Naive thymus-derived CD4-positive, alpha-beta T cell (primary cell): ENCODE data around the gene ABR. TPM values are rescaled to one million over a fixed set of nuclear protein-coding genes. Genes with fewer than 3 reads are reported as not detected.
"Not testable (repeated sequence)": the region's sequence is repeated elsewhere in the genome, so short reads cannot be mapped to it uniquely, and the experiment has no call there.

Source experiments
- ATAC-seq: fragments of 150-1000 bp; cut with Tn5 transposase; 2 replicates; pipeline ENCODE4 v1.10.0; 2021; ENCODE audit warnings: mild to moderate bottlenecking, moderate library complexity
- CTCF ChIA-PET: fragments of 350-600 bp; sonication (Branson Sonifier 250); formaldehyde crosslinking; loops from one replicate; lab custom pipeline; 2021; ENCODE audit warnings: antibody characterized with exemption; lab: Charles Lee
- POLR2A ChIA-PET: fragments of 350-600 bp; sonication (Branson Sonifier 250); formaldehyde crosslinking; loops from one replicate; lab custom pipeline; 2021; ENCODE audit warnings: antibody characterized with exemption, inconsistent platforms; lab: Charles Lee
- DNase-seq, 9 donors: peaks; one replicate each; pipeline versions ENCODE4 v3.0.0 to v3.0.0-alpha.2; 2020 to 2022; ENCODE audit warnings: mixed read lengths in 1 of 9
- H3K27ac ChIP-seq: one replicate; pipeline ENCODE4 v1.7.0; 2013; ENCODE audit warnings: mild to moderate bottlenecking, low read depth, low read length, moderate library complexity
- H3K27me3 ChIP-seq, 2 donors: one replicate each; pipeline ENCODE4 v1.7.0; 2013; ENCODE audit warnings: low read length in 2 of 2, mild to moderate bottlenecking in 2 of 2, moderate library complexity in 2 of 2; ENCODE audit not compliant: control insufficient read depth in 2 of 2, insufficient read depth in 2 of 2
- H3K36me3 ChIP-seq, 3 experiments: 1 replicate in 2 of 3; 2 replicates in 1 of 3; pipeline ENCODE4 v1.7.0; 2013; ENCODE audit warnings: low read length in 3 of 3, mild to moderate bottlenecking in 3 of 3, moderate library complexity in 1 of 3; ENCODE audit not compliant: insufficient read depth in 3 of 3, control insufficient read depth in 2 of 3
- H3K4me1 ChIP-seq, 2 donors: one replicate each; pipeline ENCODE4 v1.7.0; 2013; ENCODE audit warnings: low read length in 2 of 2, mild to moderate bottlenecking in 2 of 2, moderate library complexity in 1 of 2; ENCODE audit not compliant: control insufficient read depth in 2 of 2, insufficient read depth in 2 of 2
- H3K4me3 ChIP-seq: 2 replicates; pipeline ENCODE4 v1.7.0; 2013; ENCODE audit warnings: mild to moderate bottlenecking, low read length
- H3K9me3 ChIP-seq, 3 experiments: 1 replicate in 2 of 3; 2 replicates in 1 of 3; pipeline ENCODE4 v1.7.0; 2013; ENCODE audit warnings: low read length in 3 of 3; ENCODE audit not compliant: control insufficient read depth in 2 of 3
- H3K27ac Mint-ChIP-seq, 9 donors: one replicate each; pipeline ENCODE4 v1.8.0; 2020 to 2022; ENCODE audit warnings: mixed read lengths in 9 of 9, mild to moderate bottlenecking in 8 of 9, moderate library complexity in 5 of 9, inconsistent platforms in 2 of 9
- H3K27me3 Mint-ChIP-seq, 5 donors: one replicate each; pipeline ENCODE4 v1.8.0; 2021 to 2022; ENCODE audit warnings: mixed read lengths in 5 of 5, mild to moderate bottlenecking in 1 of 5
- H3K36me3 Mint-ChIP-seq, 5 donors: one replicate each; pipeline ENCODE4 v1.8.0; 2020 to 2022; ENCODE audit warnings: mixed read lengths in 5 of 5, mild to moderate bottlenecking in 3 of 5, inconsistent platforms in 1 of 5
- H3K4me1 Mint-ChIP-seq, 7 donors: one replicate each; pipeline ENCODE4 v1.8.0; 2020 to 2022; ENCODE audit warnings: mixed read lengths in 7 of 7, mild to moderate bottlenecking in 3 of 7, inconsistent platforms in 1 of 7
- H3K4me3 Mint-ChIP-seq, 10 donors: one replicate each; pipeline ENCODE4 v1.8.0; 2020 to 2022; ENCODE audit warnings: mild to moderate bottlenecking in 10 of 10, mixed read lengths in 10 of 10, moderate library complexity in 6 of 10, inconsistent platforms in 2 of 10
- H3K9me3 Mint-ChIP-seq, 11 donors: one replicate each; pipeline ENCODE4 v1.8.0; 2020 to 2022; ENCODE audit warnings: mixed read lengths in 11 of 11, mild to moderate bottlenecking in 4 of 11, inconsistent platforms in 1 of 11, moderate library complexity in 1 of 11
- intact Hi-C, 2 donors: fragments of 100-400 bp; cut with micrococcal nuclease; formaldehyde crosslinking; loops; one replicate each; pipeline ENCODE4 v1.15.1; 2023
- polyA plus RNA-seq, 2 donors: library from polyadenylated mRNA; unstranded; fragments of 300-500 nt; fragmentation: Illumina TruSeq; gene quantifications; one replicate each; pipeline ENCODE4 v1.2.3, GENCODE V29; 2021
- total RNA-seq, 6 experiments: library from RNA in 5 of 6; stranded (reverse) in 5 of 6; gene quantifications; 1 replicate in 5 of 6; 2 replicates in 1 of 6; pipeline ENCODE4 v1.2.3 and lab custom pipeline; 2021 to 2026

The ABR gene
- total and polyA plus RNA-seq, 7 experiments from 2014 or later, result 13.1 to 152 (median 139) TPM

DNA sequence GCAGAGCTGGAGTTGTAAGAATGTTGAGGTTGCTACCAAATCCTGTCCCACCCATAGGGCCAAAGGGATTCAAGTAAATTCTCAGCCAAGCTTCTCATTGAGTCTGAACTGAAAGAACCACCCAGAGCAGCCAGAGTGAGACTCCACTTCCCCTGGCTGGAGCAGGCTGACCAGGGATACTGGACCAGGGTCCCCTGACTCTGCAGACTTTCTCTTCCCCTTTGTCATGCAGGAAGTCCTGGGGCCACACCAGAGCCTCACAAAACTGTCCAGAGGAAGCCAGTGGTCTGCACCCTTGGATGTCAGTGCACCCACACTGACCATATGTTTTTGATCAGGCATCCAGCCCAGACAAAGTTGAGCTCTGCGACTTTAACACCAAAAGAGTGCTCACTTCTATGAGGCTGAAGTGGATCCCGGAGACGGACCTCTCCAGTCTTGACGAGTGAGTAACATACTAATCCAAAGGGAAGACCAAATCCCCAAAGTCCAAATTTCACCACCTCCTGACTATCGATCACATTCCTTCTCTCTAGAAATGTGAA, 204.3 kb downstream of the ABR start:
- H3K27me3 Mint-ChIP-seq, result peaks cover 40 to 53% (median 45%) of the 10 kb centered on the region in 5 donors
- H3K4me3 ChIP-seq, result no peak overlapping the region
- peaks cover 6 to 11% of the 10 kb centered on the region in 2 donors for H3K27me3 ChIP-seq
- intact Hi-C loops, result loop anchor here in 1 of 2 donors (5.0 kb wide), 1 partner anchor 243 kb away; the partner anchor contains the start of gene TLCD3A
- ChIA-PET CTCF (no interaction called here), POLR2A (no interaction called here)
- no peak overlapping the region for H3K27ac Mint-ChIP-seq
- no peaks in the 10 kb centered on the region for H3K9me3 ChIP-seq
- H3K4me1 Mint-ChIP-seq, result peaks cover 6 to 11% (median 8%) of the 10 kb centered on the region in 7 donors
- no peak overlapping the region for H3K27ac ChIP-seq
- no peak for ATAC-seq
- no peaks in the 10 kb centered on the region for H3K36me3 Mint-ChIP-seq
- H3K4me3 Mint-ChIP-seq, result no peak overlapping the region
- H3K9me3 Mint-ChIP-seq, result no peaks in the 10 kb centered on the region
- H3K4me1 ChIP-seq, result peaks cover 4 to 15% of the 10 kb centered on the region in 2 donors
- DNase-seq, result no peak
- H3K36me3 ChIP-seq, result no peaks in the 10 kb centered on the region

DNA sequence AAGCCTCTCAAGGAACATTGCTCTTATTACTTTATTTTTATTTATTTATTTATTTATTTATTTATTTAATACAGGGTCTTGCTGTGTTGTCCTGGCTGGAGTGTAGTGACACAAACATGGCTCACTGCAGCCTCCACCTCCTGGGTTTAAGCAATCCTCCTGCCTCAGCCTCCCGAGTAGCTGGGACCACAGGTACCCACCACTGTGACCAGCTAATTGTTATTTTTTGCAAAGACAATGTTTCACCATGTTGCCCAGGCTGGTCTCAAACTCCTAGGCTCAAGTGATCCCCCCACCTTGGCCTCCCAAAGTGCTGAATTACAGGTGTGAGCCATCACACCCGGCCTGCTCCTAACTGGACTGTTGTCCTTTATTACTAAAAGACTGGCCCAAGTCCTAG, 205.0 kb downstream of the ABR start:
- POLR2A ChIA-PET, ATAC-seq, DNase-seq, H3K36me3 ChIP-seq, H3K4me1 Mint-ChIP-seq, H3K27ac ChIP-seq, H3K4me3 ChIP-seq, H3K9me3 ChIP-seq, CTCF ChIA-PET, H3K36me3 Mint-ChIP-seq, H3K4me3 Mint-ChIP-seq, H3K9me3 Mint-ChIP-seq, H3K4me1 ChIP-seq, H3K27ac Mint-ChIP-seq: not testable (repeated sequence)
- peaks cover 47 to 59% (median 49%) of the 10 kb centered on the region in 5 donors for H3K27me3 Mint-ChIP-seq
- peaks cover 6 to 11% of the 10 kb centered on the region in 2 donors for H3K27me3 ChIP-seq
- intact Hi-C loops, result loop anchor here in 1 of 2 donors (5.0 kb wide), 1 partner anchor 242 kb away; the partner anchor contains the start of gene TLCD3A

DNA sequence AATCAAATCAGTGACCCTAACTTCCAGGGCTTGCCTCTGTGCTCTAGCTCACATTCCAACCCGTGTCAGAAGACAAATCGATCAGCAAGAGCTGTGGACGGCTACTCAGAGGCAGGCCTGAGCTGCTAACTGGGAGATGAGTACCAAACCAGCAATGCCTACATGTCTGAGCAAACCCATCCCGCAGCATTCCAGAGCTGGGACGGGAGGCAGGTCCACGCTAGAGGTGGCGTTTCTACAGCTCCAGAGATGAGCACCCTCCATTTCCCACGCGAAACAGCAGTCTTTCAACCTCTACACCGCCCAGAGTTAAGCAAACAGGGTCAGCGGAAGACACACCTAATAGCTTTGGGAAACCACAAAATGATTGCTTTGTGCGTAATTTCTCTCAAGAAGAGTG, 206.7 kb downstream of the ABR start:
- intact Hi-C loops, result no loop called here
- Histone ChIP-seq H3K9me3 (no peaks in the 10 kb centered on the region), H3K4me3 (no peak overlapping the region), H3K27ac (no peak overlapping the region), H3K4me1 (peaks cover 0 to 2% of the 10 kb centered on the region in 2 donors), H3K27me3 (peaks cover 5 to 10% of the 10 kb centered on the region in 2 donors), H3K36me3 (no peaks in the 10 kb centered on the region)
- no peak for ATAC-seq
- Mint-ChIP-seq H3K27me3 (peaks cover 50 to 72% (median 60%) of the 10 kb centered on the region in 5 donors), H3K4me1 (peaks cover 2 to 6% (median 4%) of the 10 kb centered on the region in 7 donors), H3K36me3 (no peaks in the 10 kb centered on the region), H3K27ac (no peak overlapping the region), H3K9me3 (no peaks in the 10 kb centered on the region), H3K4me3 (no peak overlapping the region)
- POLR2A ChIA-PET, result no interaction called here
- DNase-seq, result no peak
- CTCF ChIA-PET, result no interaction called here

DNA sequence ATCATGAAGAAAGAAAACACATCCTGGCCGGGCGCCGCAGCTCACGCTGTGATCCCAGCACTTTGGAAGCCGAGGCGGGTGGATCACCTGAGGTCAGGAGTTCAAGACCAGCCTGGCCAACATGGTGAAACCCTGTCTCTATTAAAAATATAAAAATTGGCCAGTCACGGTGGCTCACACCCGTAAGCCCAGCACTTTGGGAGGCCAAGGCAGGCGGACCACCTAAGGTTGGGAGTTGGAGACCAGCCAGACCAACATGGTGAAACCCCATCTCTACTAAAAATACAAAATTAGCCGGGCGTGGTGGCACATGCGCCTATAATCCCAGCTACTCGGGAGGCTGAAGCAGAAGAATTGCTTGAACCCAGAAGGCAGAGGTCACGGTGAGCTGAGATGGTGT, 207.9 kb downstream of the ABR start:
- intact Hi-C loops, result not testable (repeated sequence)
- H3K27me3 Mint-ChIP-seq, result peaks cover 40 to 71% (median 58%) of the 10 kb centered on the region in 5 donors

DNA sequence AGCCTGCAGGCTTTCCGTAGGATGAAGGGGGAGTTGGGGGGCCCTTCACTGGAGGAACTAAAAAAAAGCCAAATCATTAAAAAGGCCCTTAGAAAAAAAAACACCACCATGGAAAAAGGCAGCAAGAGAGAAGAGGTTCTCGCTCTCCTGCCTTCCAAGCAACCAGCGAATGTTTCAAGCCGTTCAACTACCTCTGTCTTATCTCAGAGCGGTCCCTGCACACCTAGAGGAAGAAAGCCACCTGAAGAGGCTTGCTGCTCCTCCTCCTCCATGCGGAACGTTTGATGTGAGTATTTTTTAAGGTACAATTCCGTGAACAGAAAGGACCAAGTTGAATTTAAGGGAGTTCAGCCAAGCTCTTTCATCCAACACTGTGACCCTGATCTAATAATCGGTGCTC, 209.4 kb downstream of the ABR start:
- Mint-ChIP-seq H3K27ac (no peak overlapping the region), H3K9me3 (peaks cover 0 to 1% (median 0%) of the 10 kb centered on the region in 11 donors), H3K27me3 (peaks cover 26 to 58% (median 44%) of the 10 kb centered on the region in 5 donors), H3K36me3 (no peaks in the 10 kb centered on the region), H3K4me1 (peaks cover 0 to 4% (median 0%) of the 10 kb centered on the region in 7 donors), H3K4me3 (no peak overlapping the region)
- intact Hi-C loops, result no loop called here
- no peak for ATAC-seq
- Histone ChIP-seq H3K36me3 (no peaks in the 10 kb centered on the region), H3K27ac (no peak overlapping the region), H3K9me3 (no peaks in the 10 kb centered on the region), H3K4me3 (no peak overlapping the region), H3K27me3 (no peaks in the 10 kb centered on the region), H3K4me1 (no peaks in the 10 kb centered on the region)
- no peak for DNase-seq
- ChIA-PET POLR2A (no interaction called here), CTCF (no interaction called here)

More for the DNA sequence above, 207.9 kb downstream of the ABR start:
- ATAC-seq, H3K9me3 Mint-ChIP-seq, H3K27ac Mint-ChIP-seq, H3K27me3 ChIP-seq, DNase-seq, H3K4me3 Mint-ChIP-seq, H3K4me1 ChIP-seq, H3K4me3 ChIP-seq, H3K27ac ChIP-seq, H3K9me3 ChIP-seq, POLR2A ChIA-PET, H3K36me3 ChIP-seq, H3K36me3 Mint-ChIP-seq, H3K4me1 Mint-ChIP-seq: not testable (repeated sequence)
- CTCF ChIA-PET, result interaction anchor here (0.7 kb wide), 1 partner anchor 281 kb away, joined by 3 read pairs; no protein-coding TSS in a partner anchor

DNA sequence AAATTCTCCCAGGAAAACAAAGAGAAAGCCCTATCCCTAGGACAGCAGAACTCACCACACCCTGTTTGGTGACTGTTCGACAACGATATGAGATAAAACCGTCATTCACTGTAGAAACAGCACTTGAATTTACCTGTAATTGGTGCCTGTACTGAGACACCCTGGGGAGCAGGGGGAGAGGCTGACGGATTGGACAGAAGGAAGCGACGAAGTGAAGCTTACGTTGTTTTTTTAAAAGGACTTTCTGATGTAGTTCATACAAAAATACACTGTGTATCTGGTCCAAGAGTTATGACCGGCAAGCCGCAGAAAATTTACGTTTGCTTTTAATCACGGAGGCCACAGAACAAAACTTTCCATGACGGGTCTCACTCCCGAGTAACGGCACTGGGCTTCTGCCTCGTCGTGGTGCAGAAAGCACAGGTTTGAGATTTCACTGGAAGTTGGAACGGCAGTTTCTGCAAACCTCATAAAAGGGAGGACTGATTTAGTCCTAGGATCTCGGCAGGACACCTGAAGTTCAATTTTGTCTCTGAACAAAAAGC, 209.9 kb downstream of the ABR start:
- H3K9me3 ChIP-seq, result no peaks in the 10 kb centered on the region

More for the DNA sequence above, 209.9 kb downstream of the ABR start:
- Histone ChIP-seq H3K36me3 (no peaks in the 10 kb centered on the region), H3K27ac (no peak overlapping the region), H3K4me1 (no peaks in the 10 kb centered on the region), H3K4me3 (no peak overlapping the region), H3K27me3 (no peaks in the 10 kb centered on the region)
- DNase-seq, result no peak
- intact Hi-C loops, result no loop called here
- ATAC-seq, result no peak
- Mint-ChIP-seq H3K4me3 (peak overlapping the region in 1 of 10 donors; percentile 29), H3K27me3 (peaks cover 25 to 58% (median 39%) of the 10 kb centered on the region in 5 donors), H3K4me1 (peaks cover 0 to 4% (median 0%) of the 10 kb centered on the region in 7 donors), H3K27ac (no peak overlapping the region), H3K9me3 (peaks cover 0 to 1% (median 0%) of the 10 kb centered on the region in 11 donors), H3K36me3 (no peaks in the 10 kb centered on the region)
- POLR2A ChIA-PET, result no interaction called here
- CTCF ChIA-PET, result no interaction called here
